Lung (tissue), 12 donors: ENCODE results near the gene TWF2. TPM values are rescaled to one million over a fixed set of nuclear protein-coding genes. Genes with fewer than 3 reads are reported as not detected.

ENCODE experiments used
- ATAC-seq: fragments of 200-7000 bp; cut with Tn5 transposase; one replicate; pipeline ENCODE4 v1.9.1; 2020; ENCODE audit warnings: moderate number of reproducible peaks; ENCODE audit not compliant: insufficient read depth, low FRiP score
- DNase-seq, 3 donors: peaks; one replicate each; pipeline ENCODE4 v3.0.0-alpha.2; 2013 to 2017
- H3K27ac ChIP-seq, 2 donors: one replicate each; pipeline ENCODE4 v1.5.1; 2013; ENCODE audit warnings: mild to moderate bottlenecking in 2 of 2, moderate library complexity in 2 of 2, control low read depth in 1 of 2, inconsistent platforms in 1 of 2, low read depth in 1 of 2, low read length in 1 of 2
- H3K27me3 ChIP-seq, 3 donors: one replicate each; pipeline ENCODE4 v1.5.1; 2013; ENCODE audit warnings: low read length in 2 of 3; ENCODE audit not compliant: control insufficient read depth in 3 of 3, insufficient read depth in 3 of 3
- H3K36me3 ChIP-seq, 4 donors: one replicate each; pipeline ENCODE4 v1.5.1; 2013; ENCODE audit warnings: low read length in 4 of 4, mild to moderate bottlenecking in 1 of 4, moderate library complexity in 1 of 4; ENCODE audit not compliant: control insufficient read depth in 4 of 4, insufficient read depth in 4 of 4
- H3K4me1 ChIP-seq, 5 donors: one replicate each; pipeline ENCODE4 v1.5.1; 2013; ENCODE audit warnings: low read length in 5 of 5, mild to moderate bottlenecking in 2 of 5, moderate library complexity in 1 of 5; ENCODE audit not compliant: control insufficient read depth in 5 of 5, insufficient read depth in 5 of 5
- H3K4me3 ChIP-seq: one replicate; pipeline ENCODE4 v1.5.1; 2013; ENCODE audit warnings: mild to moderate bottlenecking, control low read depth, moderate library complexity
- H3K9ac ChIP-seq, 2 donors: one replicate each; pipeline ENCODE4 v1.5.1; 2013; ENCODE audit warnings: low read length in 2 of 2, control low read depth in 1 of 2; ENCODE audit not compliant: insufficient read depth in 1 of 2
- H3K9me3 ChIP-seq, 4 donors: one replicate each; pipeline ENCODE4 v1.5.1; 2013; ENCODE audit warnings: low read length in 3 of 4, mild to moderate bottlenecking in 1 of 4, moderate library complexity in 1 of 4; ENCODE audit not compliant: control insufficient read depth in 4 of 4, insufficient read depth in 3 of 4
- CTCF ChIP-seq: IDR thresholded peaks from 2 replicates; pipeline ENCODE4 v1.5.1; 2012; ENCODE audit warnings: mild to moderate bottlenecking; ENCODE audit errors: control extremely low read depth, extremely low read depth
- WGBS, 2 donors: extraction: QIAGEN DNeasy Blood & Tissue Kit; methylation state at CpG; one replicate each; pipeline ENCODE4 v1.1.7; 2013; 5-methylcytosine and 5-hydroxymethylcytosine counted together
- polyA plus RNA-seq, 2 donors: library from polyadenylated mRNA; stranded (reverse); fragments of 200-250 nt; gene quantifications; one replicate each; pipeline ENCODE4 v1.2.1, GENCODE V29; 2013
- total RNA-seq, 2 donors: library from RNA; depleted of rRNA in 1 of 2; stranded (reverse); fragments of >200 nt in 1 of 2; gene quantifications; one replicate each; pipeline ENCODE4 v1.2.1, GENCODE V29; 2014 to 2021
- donor health status: control.
- donor health status: control.
- donor health status: Bipolar disorder and iron deficiency.
- donor health status: healthy.
- donor health status: DM: yes; HTN: yes; CAD: no.

The TWF2 gene
- total and polyA plus RNA-seq, 4 donors, result 25.7 to 104 (median 60.7) TPM

DNA sequence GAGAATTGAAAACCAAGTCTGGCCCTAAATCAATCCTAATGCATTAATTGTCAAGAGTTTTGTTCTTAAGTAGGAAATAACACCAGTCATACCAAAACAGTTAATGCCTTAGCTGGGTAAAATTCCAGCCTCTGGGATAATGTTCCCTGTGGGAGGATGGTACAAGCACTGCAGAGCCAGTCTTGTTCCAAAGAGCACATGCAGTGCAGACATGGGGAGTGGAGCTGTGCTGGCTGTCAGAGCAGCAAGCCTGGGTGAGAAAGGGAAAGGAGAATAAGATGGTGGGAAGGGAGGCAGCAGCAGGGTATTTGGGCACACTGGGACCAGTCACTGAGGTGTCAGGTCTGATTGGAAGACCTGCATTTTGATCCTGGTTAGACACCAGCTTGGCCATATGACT, 28.9 kb downstream of the TWF2 start:
- H3K4me1 ChIP-seq, result peaks cover 0 to 7% (median 0%) of the 10 kb centered on the region in 5 donors
- DNase-seq, result no peak
- H3K9ac ChIP-seq, result no peak overlapping the region
- no peak for TF ChIP-seq CTCF
- peaks cover 43 to 81% (median 68%) of the 10 kb centered on the region in 4 donors for H3K36me3 ChIP-seq
- H3K27me3 ChIP-seq, result no peaks in the 10 kb centered on the region
- peak overlapping the region in 1 of 2 donors; percentile 78 for H3K27ac ChIP-seq
- ATAC-seq, result no peak
- no peak overlapping the region for H3K4me3 ChIP-seq
- no peaks in the 10 kb centered on the region for H3K9me3 ChIP-seq

GRCh38 chr3:52208556-52208955, 30.4 kb downstream of the TWF2 start:
- Histone ChIP-seq H3K9me3 (no peaks in the 10 kb centered on the region), H3K27ac (no peak overlapping the region), H3K27me3 (no peaks in the 10 kb centered on the region), H3K4me1 (peaks cover 0 to 10% (median 0%) of the 10 kb centered on the region in 5 donors), H3K4me3 (no peak overlapping the region), H3K36me3 (peaks cover 48 to 82% (median 69%) of the 10 kb centered on the region in 4 donors), H3K9ac (no peak overlapping the region)
- no peak for DNase-seq
- ATAC-seq, result no peak
- TF ChIP-seq CTCF, result no peak
- whole genome bisulfite sequencing, 2 donors, result 92 to 96% methylated on average over 4 of the region's 4 CpGs

GRCh38 chr3:52205727-52206372, 33.1 kb downstream of the TWF2 start:
- Histone ChIP-seq H3K27me3 (no peaks in the 10 kb centered on the region), H3K36me3 (peaks cover 47 to 75% (median 61%) of the 10 kb centered on the region in 4 donors), H3K27ac (no peak overlapping the region), H3K9me3 (no peaks in the 10 kb centered on the region), H3K9ac (no peak overlapping the region), H3K4me1 (peaks cover 0 to 9% (median 0%) of the 10 kb centered on the region in 5 donors), H3K4me3 (no peak overlapping the region)
- DNase-seq (no peak), ATAC-seq (no peak)
- WGBS, 2 donors, result 70 to 89% methylated on average over 6 of the region's 6 CpGs
- no peak for TF ChIP-seq CTCF
